Activated T-cell treated with anti-CD3 and anti-CD28 coated beads for 48 hours (primary cell): ENCODE data around the gene MYPN.

Source experiments
- DNase-seq: peaks from one replicate; pipeline ENCODE4 v3.0.0-alpha.2; 2020; ENCODE audit warnings: low read depth

The MYPN gene

GRCh38 chr10:68095153-68095552 lies 14.1 kb upstream of the MYPN start:
- DNase-seq: no peak

GRCh38 chr10:68096913-68097516 lies 12.3 kb upstream of the MYPN start:
- DNase-seq: no peak

DNA sequence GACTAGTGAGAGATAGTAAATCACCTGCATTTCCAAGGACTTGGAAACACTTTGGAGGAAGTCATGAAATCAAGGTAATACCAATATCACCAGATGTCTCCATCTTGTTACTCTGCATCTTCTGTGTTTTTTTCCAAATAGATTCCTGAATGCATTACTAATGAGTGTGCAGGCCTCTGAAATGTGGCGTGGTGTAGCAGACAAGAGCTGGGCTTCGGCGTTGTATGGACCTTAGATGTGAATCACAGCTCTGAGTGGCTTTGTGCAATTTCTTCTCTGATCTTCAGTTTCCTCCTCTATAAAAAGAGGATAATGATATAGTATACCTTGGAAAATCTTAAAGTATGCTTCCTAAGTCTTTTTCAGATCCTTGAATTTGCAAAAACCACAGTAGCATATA lies 9.6 kb upstream of the MYPN start:
- DNase-seq: no peak

- DNase-seq: no peak
These were observed 8.2 kb upstream of the MYPN start for GRCh38 chr10:68101066-68101465.

DNA sequence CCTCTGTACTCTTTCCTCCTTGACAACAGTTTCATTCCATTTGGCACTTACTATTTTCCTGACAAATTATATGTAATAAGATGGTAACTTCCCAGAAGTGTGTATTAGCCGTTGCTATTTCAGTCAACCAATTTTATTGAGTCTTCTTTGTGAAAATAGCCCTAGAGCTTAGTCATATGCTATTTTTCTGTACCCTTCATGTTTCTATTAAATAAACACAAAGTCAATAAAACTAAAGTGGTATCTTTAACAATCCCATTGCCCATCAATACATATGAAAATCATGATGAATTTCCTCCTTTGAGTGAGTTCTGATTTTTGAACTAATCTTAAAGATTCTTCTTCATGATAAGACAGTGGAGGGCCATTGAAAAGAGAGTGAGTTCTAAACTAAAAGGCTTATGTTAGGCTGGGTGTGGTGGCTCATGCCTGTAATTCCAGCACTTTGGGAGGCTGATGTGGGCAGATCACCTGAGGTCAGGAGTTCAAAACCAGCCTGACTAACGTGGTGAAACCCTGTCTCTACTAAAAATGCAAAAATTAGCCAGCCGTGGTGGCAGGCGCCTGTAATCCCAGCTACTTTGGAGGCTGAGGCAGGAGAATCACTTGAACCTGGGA lies 5.9 kb upstream of the MYPN start:
- DNase-seq: no peak

GRCh38 chr10:68103901-68104300 lies 5.4 kb upstream of the MYPN start:
- no peak for DNase-seq

DNA sequence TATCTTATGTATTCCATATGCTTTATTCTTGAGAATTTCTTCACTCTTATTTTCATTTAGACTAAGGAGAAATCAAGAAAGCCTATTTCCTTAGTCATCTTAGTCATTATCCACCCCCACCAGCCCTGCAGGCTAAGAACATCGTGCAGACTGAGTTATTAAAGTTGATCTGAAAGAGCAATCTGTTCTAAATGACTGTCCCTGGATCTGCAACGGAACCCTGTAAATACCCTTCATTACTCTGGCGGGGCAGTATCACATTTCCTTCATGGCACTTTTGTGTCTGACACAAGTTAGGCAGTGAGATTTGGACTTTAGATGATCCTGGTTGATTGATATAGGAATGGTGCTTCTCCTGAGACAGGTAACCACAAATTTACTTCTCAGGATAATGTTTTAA lies 3.5 kb upstream of the MYPN start:
- DNase-seq: no peak

DNA sequence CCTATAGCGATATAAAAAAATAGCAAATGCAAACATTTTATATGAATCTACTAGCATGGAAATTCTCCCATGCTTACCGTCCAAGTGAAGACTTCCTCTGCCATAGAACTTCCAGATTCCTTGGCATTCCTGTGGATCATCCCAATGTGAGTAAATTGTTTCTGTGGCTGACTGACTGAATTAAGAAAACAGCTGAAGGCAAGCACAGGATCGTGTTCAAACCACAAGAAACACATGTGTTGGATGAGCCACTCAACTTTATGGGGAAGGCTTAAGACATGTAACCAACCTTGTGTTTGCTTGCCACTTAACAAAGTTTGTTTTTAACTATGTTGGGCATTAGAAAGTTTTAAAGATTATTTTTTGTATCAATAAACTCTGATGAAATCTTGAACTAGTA lies 2.6 kb upstream of the MYPN start:
- DNase-seq: no peak

DNA sequence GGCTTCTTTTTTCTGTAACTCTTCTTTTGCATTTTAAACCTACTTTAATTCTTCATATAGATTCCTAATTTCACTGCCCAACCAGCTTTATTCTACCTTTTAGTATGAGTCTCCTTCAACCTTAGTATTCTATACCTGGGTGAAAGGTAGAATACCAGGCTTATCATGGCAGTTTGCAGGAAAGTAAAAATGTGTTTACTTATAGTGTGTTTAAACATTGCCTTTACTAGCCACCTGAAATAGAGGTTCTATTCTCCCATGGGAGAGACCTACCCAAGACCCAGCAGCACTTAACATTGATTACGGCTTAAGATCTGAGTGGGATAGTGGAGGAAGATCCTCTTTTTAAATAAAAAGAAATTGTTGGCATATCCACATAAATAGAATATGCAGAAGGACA lies 1.6 kb upstream of the MYPN start:
- no peak for DNase-seq

- DNase-seq: no peak
These were observed 1.2 kb upstream of the MYPN start for GRCh38 chr10:68108051-68108450.

DNA sequence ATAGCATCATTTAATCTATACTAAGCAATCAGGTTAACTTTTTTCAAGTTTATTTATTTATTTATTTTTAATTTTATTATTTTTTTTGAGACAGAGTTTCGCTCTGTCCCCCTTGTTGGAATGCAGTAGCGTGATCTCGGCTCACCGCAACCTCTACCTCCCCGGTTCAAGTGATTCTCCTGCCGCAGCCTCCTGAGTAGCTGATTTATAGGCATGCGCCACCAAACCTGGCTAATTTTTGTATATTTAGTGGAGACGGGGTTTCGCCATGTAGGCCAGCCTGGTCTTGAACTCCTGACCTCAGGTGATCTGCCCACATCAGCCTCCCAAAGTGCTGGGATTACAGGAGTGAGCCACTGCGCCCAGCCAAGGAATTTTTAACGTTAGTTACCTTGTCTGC lies 635 bp upstream of the MYPN start:
- no peak for DNase-seq

- no peak for DNase-seq
These were observed 739 bp downstream of the MYPN start for GRCh38 chr10:68110027-68110426.

DNA sequence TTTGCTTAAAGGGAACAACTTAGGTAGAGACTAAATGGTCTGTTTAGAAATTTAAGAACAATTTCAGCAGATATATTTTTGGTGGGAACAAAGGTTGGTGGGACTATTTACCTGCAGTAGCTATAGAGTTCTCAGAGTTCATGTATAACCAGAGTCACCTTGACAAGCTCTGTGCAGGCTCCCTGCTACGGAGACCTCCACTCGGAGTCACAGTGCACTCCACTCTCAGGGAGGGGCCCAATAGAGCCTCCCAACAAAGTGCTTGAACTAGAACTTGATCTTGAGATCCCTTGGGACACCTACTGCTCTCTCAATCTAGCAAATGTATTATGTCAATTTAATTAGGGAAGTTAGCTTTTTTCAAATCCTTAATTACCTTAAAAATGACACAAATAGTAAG lies 2.3 kb downstream of the MYPN start:
- no peak for DNase-seq

DNA sequence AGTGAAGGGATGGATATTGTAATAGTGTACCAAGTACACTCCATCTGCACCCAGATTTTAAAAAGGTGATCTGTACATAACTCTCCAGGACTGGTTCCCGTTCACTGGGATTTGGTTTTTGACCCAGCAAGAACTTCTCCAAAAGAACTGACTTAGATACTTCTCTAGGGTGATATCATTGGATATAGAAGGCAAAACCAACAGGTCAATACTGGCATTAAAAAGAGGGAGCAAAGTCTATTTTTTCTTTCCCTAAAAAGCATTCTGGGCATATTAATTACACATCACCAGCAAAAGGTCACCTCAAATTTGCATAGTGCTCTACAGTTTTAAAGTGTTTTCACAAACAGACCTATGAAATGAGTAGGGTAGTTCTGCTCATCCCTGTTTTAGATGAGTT lies 3.5 kb downstream of the MYPN start:
- DNase-seq: no peak

GRCh38 chr10:68118657-68119056 lies 9.4 kb downstream of the MYPN start:
- DNase-seq: no peak

DNA sequence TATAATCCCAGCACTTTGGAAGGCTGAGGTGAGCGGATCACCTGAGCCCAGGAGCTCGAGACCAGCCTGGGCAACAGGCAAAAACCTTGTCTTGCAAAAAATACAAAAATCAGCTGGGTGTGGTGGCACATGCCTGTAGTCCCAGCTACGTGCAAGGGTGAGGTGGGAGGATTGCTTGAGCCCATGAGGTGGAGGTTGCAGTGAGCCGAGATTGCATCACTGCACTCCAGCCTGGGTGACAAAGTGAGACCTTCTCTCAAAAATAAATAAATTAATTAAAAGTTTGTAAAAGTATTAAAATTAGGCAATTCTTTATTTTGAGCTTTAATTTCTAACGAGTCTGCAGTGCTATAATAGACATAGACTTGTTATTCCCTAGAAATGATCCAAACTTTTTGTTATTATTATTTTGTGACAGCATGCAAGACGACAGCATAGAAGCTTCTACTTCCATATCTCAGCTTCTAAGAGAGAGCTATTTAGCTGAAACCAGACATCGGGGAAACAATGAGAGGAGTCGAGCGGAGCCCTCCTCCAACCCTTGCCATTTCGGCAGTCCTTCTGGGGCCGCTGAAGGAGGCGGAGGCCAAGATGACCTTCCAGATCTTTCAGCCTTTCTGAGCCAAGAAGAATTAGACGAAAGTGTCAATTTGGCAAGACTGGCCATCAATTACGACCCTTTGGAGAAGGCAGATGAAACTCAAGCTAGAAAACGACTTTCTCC lies 11.9 kb downstream of the MYPN start:
- no peak for DNase-seq

- no peak for DNase-seq
These were observed 12.6 kb downstream of the MYPN start for GRCh38 chr10:68121852-68122251.

GRCh38 chr10:68124718-68125117 lies 15.4 kb downstream of the MYPN start:
- DNase-seq: no peak

- no peak for DNase-seq
These were observed 16.5 kb downstream of the MYPN start for GRCh38 chr10:68125772-68126171.

DNA sequence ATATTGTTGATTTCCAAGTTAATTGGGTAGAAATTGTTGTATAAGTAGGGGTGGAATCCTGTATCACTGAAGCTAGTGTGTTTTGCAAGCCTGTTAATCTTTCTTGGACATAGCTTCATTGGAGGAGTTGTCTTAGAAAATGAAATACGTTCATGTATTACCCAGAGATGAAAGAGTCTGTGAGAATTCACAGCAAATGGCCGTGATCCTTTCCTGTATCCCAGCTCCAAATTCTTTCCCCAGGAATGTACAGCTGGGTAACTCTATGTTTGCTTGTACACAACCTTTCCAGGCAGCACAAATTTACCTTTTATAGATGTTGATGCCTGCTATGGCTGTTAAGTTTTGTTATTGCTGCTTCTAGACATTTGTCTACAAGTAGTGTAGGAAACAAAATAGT lies 18.7 kb downstream of the MYPN start:
- no peak for DNase-seq

- DNase-seq: no peak
These were observed 23.1 kb downstream of the MYPN start for GRCh38 chr10:68132391-68132790.

DNA sequence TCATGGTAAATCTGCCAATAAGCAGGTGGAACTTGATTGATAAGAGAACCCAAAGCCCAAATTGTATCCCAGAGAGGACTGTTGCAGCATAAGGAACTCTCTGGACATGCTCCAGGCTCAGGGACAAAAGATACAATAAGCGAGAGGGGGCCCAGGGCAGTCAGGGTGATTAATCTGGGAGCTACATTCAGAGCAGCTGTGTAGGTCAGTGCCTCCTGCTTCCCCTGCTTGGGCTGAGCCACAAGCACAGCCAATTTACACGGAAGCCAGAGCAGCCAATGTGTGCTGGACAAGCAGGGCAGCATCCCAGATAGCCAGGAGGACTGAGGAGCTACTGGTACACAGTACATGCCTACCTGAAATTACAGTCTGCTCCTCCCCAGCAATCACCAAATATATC lies 24.2 kb downstream of the MYPN start:
- no peak for DNase-seq

- no peak for DNase-seq
These were observed 26.1 kb downstream of the MYPN start for GRCh38 chr10:68135362-68135761.
